ENCODE measurements around the gene CCDC154.

- TF ChIP-seq POLR2A (IDR thresholded peaks at IDR 0.05) = no peak
- TF ChIP-seq, protein P1, sequence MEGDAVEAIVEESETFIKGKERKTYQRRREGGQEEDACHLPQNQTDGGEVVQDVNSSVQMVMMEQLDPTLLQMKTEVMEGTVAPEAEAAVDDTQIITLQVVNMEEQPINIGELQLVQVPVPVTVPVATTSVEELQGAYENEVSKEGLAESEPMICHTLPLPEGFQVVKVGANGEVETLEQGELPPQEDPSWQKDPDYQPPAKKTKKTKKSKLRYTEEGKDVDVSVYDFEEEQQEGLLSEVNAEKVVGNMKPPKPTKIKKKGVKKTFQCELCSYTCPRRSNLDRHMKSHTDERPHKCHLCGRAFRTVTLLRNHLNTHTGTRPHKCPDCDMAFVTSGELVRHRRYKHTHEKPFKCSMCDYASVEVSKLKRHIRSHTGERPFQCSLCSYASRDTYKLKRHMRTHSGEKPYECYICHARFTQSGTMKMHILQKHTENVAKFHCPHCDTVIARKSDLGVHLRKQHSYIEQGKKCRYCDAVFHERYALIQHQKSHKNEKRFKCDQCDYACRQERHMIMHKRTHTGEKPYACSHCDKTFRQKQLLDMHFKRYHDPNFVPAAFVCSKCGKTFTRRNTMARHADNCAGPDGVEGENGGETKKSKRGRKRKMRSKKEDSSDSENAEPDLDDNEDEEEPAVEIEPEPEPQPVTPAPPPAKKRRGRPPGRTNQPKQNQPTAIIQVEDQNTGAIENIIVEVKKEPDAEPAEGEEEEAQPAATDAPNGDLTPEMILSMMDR (IDR thresholded peaks at IDR 0.05) = no peak
Measured at GRCh38 chr16:1424028-1424427, 20.3 kb downstream of the CCDC154 start.
